Thyroid gland (tissue), 4 donors: ENCODE measurements around the gene CFAP206. TPM values are rescaled to one million over a fixed set of nuclear protein-coding genes. Genes with fewer than 3 reads are reported as not detected.

Experiments
- DNase-seq, 2 donors: peaks; one replicate each; pipeline ENCODE4 v3.0.0-alpha.2; 2019
- H3K27ac ChIP-seq, 3 donors: fragments of 200-600 bp; sonication (generic); 1 replicate in 2 of 3; 2 replicates in 1 of 3; pipeline ENCODE4 v1.5.1; 2016 to 2019; ENCODE audit warnings: mild to moderate bottlenecking in 1 of 3, moderate library complexity in 1 of 3
- H3K27me3 ChIP-seq: fragments of 200-600 bp; sonication (generic); one replicate; pipeline ENCODE4 v1.5.1; 2019
- H3K36me3 ChIP-seq, 2 donors: fragments of 200-600 bp; sonication (generic); one replicate each; pipeline ENCODE4 v1.5.1; 2016 to 2019
- H3K4me1 ChIP-seq, 2 donors: fragments of 200-600 bp; sonication (generic); one replicate each; pipeline ENCODE4 v1.5.1; 2017 to 2019
- H3K4me3 ChIP-seq, 3 donors: fragments of 200-600 bp; sonication (generic); replicated peaks in 1 of 3; 1 replicate in 2 of 3; 2 replicates in 1 of 3; pipeline ENCODE4 v1.5.1; 2016; ENCODE audit warnings: mild to moderate bottlenecking in 1 of 3
- H3K9me3 ChIP-seq: fragments of 200-600 bp; sonication (generic); one replicate; pipeline ENCODE4 v1.5.1; 2017
- POLR2A ChIP-seq, 2 donors: fragments of 450-650 bp; IDR thresholded peaks; one replicate each; pipeline ENCODE4 v1.6.1; 2017; ENCODE audit warnings: antibody characterized with exemption in 2 of 2, mild to moderate bottlenecking in 2 of 2, moderate library complexity in 1 of 2
- WGBS, 2 donors: methylation state at CpG; one replicate each; pipeline ENCODE4 v1.1.5; 2017; 5-methylcytosine and 5-hydroxymethylcytosine counted together
- intact Hi-C: fragments of 100-400 bp; cut with DNase I; formaldehyde crosslinking; loops from one replicate; pipeline ENCODE4 v1.15.1; 2023
- total RNA-seq, 4 donors: library from RNA; depleted of rRNA; stranded (reverse); fragments of >200 nt; gene quantifications; one replicate each; pipeline ENCODE4 v1.2.3, GENCODE V29; 2016
- TF ChIP-seq, protein P1 (sequence below), 6 experiments: fragments of 200-600 bp in 3 of 6; fragments of 450-650 bp in 3 of 6; sonication (generic) in 3 of 6; IDR thresholded peaks; one replicate each; pipeline ENCODE4 v1.5.1; 2016 to 2019; ENCODE audit warnings: antibody characterized with exemption in 6 of 6, mild to moderate bottlenecking in 2 of 6, inconsistent platforms in 1 of 6, moderate library complexity in 1 of 6

Gene CFAP206
- total RNA-seq, 4 donors from 2014 or later = 1.2 to 4.1 (median 3.8) TPM

DNA sequence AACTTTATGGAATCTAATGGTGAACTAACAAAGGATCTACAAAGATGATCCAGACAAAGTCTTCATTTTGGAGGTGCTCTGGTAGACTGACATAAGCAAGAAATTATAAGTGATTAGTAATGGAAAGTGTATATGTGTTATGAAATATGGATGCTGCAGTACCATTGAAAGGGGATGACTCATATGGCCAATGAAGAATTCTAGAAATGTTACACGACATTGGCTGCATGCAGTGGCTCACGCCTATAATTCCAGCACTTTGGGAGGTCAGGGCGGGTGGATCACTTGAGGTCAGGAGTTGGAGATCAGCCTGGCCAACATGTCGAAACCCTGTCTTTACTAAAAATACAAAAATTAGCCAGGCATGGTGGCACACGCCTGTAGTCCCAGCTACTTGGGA lies 23.5 kb downstream of the CFAP206 start:
- no peak for TF ChIP-seq POLR2A (IDR thresholded peaks at IDR 0.05)
- TF ChIP-seq, protein P1, sequence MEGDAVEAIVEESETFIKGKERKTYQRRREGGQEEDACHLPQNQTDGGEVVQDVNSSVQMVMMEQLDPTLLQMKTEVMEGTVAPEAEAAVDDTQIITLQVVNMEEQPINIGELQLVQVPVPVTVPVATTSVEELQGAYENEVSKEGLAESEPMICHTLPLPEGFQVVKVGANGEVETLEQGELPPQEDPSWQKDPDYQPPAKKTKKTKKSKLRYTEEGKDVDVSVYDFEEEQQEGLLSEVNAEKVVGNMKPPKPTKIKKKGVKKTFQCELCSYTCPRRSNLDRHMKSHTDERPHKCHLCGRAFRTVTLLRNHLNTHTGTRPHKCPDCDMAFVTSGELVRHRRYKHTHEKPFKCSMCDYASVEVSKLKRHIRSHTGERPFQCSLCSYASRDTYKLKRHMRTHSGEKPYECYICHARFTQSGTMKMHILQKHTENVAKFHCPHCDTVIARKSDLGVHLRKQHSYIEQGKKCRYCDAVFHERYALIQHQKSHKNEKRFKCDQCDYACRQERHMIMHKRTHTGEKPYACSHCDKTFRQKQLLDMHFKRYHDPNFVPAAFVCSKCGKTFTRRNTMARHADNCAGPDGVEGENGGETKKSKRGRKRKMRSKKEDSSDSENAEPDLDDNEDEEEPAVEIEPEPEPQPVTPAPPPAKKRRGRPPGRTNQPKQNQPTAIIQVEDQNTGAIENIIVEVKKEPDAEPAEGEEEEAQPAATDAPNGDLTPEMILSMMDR (IDR thresholded peaks at IDR 0.05) = no peak
- intact Hi-C loops = no loop called here
- DNase-seq = no peak
- no peaks in the 10 kb centered on the region for H3K9me3 ChIP-seq
- no peak overlapping the region for H3K27ac ChIP-seq
- H3K27me3 ChIP-seq = no peaks in the 10 kb centered on the region
- H3K4me1 ChIP-seq = no peaks in the 10 kb centered on the region
- WGBS, 2 donors = 90 to 93% methylated on average over 5 of the region's 5 CpGs
- no peak overlapping the region for H3K4me3 ChIP-seq
- H3K36me3 ChIP-seq = no peaks in the 10 kb centered on the region

- 11 to 25% methylated on average over 4 of the region's 4 CpGs for WGBS, 2 donors
- TF ChIP-seq, protein P1 (IDR thresholded peaks at IDR 0.05) = no peak
- TF ChIP-seq POLR2A (IDR thresholded peaks at IDR 0.05) = no peak
- no peak overlapping the region for H3K4me3 ChIP-seq
- H3K27ac ChIP-seq = no peak overlapping the region
- no peaks in the 10 kb centered on the region for H3K27me3 ChIP-seq
- intact Hi-C loops = no loop called here
- H3K4me1 ChIP-seq = no peaks in the 10 kb centered on the region
- H3K36me3 ChIP-seq = no peaks in the 10 kb centered on the region
- DNase-seq = peak; percentile 38 to 47
- no peaks in the 10 kb centered on the region for H3K9me3 ChIP-seq
Observed at GRCh38 chr6:87436435-87436834, 28.7 kb downstream of the CFAP206 start.

DNA sequence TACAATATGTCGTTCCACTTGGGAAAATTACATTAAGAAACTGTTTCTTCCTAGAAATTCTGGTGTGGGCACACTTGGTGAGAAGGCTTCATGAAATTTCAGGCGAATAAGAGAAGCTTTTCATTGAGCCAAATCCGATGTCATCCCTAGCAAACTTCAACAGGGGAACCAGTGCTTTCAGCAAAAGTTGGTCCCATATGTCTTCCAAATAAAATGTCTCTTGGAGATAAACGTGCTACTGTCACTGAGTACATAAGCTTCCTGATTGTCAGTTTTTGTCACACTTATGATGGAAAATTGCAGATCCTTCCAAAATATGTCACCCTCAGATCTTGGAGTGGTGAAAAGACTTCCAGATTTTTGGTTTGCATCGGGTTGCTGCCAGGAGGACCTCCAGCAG lies 33.9 kb downstream of the CFAP206 start:
- WGBS, 2 donors = 89% methylated on average over 5 of the region's 5 CpGs
- intact Hi-C loops = no loop called here

DNA sequence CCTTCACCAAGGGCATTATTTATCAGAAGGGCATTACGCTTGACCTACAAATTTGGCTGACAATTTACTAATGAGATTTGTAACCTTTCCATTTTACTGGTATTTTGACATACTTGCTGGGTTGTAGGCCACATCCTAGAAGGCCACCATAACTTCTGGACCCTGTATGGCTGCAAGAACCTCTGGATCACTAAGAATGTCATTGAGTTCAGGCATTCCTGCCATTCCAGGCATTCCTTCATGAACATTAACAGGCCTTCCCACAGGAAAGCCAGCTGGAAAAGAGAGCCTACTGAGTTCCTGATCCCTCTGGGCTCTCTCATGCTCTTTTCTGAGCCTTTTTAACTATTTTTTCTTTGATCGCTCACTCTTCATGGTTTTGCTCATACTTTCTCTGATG lies 36.6 kb downstream of the CFAP206 start:
- DNase-seq = no peak
- H3K9me3 ChIP-seq = no peaks in the 10 kb centered on the region
- intact Hi-C loops = no loop called here
- no peaks in the 10 kb centered on the region for H3K4me1 ChIP-seq
- H3K27ac ChIP-seq = no peak overlapping the region
- WGBS, 2 donors = 87 to 92% methylated on average over 2 of the region's 2 CpGs
- H3K27me3 ChIP-seq = no peaks in the 10 kb centered on the region
- no peaks in the 10 kb centered on the region for H3K36me3 ChIP-seq
- no peak overlapping the region for H3K4me3 ChIP-seq
- no peak for TF ChIP-seq POLR2A (IDR thresholded peaks at IDR 0.05)
- TF ChIP-seq, protein P1 (IDR thresholded peaks at IDR 0.05) = no peak

More for the DNA sequence above, 33.9 kb downstream of the CFAP206 start:
- Histone ChIP-seq H3K36me3 (no peaks in the 10 kb centered on the region), H3K4me1 (no peaks in the 10 kb centered on the region), H3K27me3 (no peaks in the 10 kb centered on the region), H3K4me3 (no peak overlapping the region), H3K9me3 (no peaks in the 10 kb centered on the region), H3K27ac (no peak overlapping the region)
- TF ChIP-seq, protein P1 (IDR thresholded peaks at IDR 0.05) = no peak
- no peak for TF ChIP-seq POLR2A (IDR thresholded peaks at IDR 0.05)
- DNase-seq = no peak

GRCh38 chr6:87465051-87465450 lies 57.3 kb downstream of the CFAP206 start:
- Histone ChIP-seq H3K4me3 (no peak overlapping the region), H3K36me3 (no peaks in the 10 kb centered on the region), H3K4me1 (no peaks in the 10 kb centered on the region), H3K27me3 (no peaks in the 10 kb centered on the region), H3K9me3 (no peaks in the 10 kb centered on the region), H3K27ac (no peak overlapping the region)
- no peak for TF ChIP-seq POLR2A (IDR thresholded peaks at IDR 0.05)
- TF ChIP-seq, protein P1 (IDR thresholded peaks at IDR 0.05) = no peak
- intact Hi-C loops = no loop called here
- no peak for DNase-seq
- WGBS, 2 donors = 91 to 95% methylated on average over 2 of the region's 2 CpGs
